ENCODE data around the gene LOXL3. TPM values are rescaled to one million over a fixed set of nuclear protein-coding genes. Genes with fewer than 3 reads are reported as not detected.

Gene LOXL3
- total and polyA plus RNA-seq, 4 donors, result 2.9 to 11.1 (median 6.6) TPM

- peak overlapping the region; percentile 6 to 47 for H3K27ac ChIP-seq (ENCODE audit: low read depth in 1 of 2, low read length in 1 of 2)
- DNase-seq, result peak; percentile 60 to 78 (median 63)
These were observed 4.6 kb downstream of the LOXL3 start for GRCh38 chr2:74548900-74549826.

GRCh38 chr2:74548285-74548899, 5.3 kb downstream of the LOXL3 start:
- TF ChIP-seq CTCF (IDR thresholded peaks at IDR 0.05; ENCODE audit: control extremely low read depth, extremely low read depth), result no peak
- H3K27me3 ChIP-seq (ENCODE audit: control insufficient read depth in 3 of 3, insufficient read depth in 3 of 3, low read length in 2 of 3), result no peaks in the 10 kb centered on the region
- H3K27ac ChIP-seq (ENCODE audit: low read depth in 1 of 2, low read length in 1 of 2), result peak overlapping the region; percentile 30 to 37
- no peak overlapping the region for H3K9ac ChIP-seq (ENCODE audit: insufficient read depth in 1 of 2, low read length in 2 of 2)
- peak overlapping the region; percentile 63 for H3K4me3 ChIP-seq
- 19 to 35% methylated on average over 19 to 26 of the region's 26 CpGs for WGBS, 2 donors
- ATAC-seq (ENCODE audit: insufficient read depth, low FRiP score), result no peak
- H3K9me3 ChIP-seq (ENCODE audit: control insufficient read depth in 4 of 4, insufficient read depth in 3 of 4, low read length in 3 of 4), result no peaks in the 10 kb centered on the region
- DNase-seq, result peak in 1 of 3 donors; percentile 41
- H3K4me1 ChIP-seq (ENCODE audit: control insufficient read depth in 5 of 5, insufficient read depth in 5 of 5, low read length in 5 of 5), result peaks cover 0 to 26% (median 2%) of the 10 kb centered on the region in 5 donors
- no peaks in the 10 kb centered on the region for H3K36me3 ChIP-seq (ENCODE audit: control insufficient read depth in 4 of 4, insufficient read depth in 4 of 4, low read length in 4 of 4)

More at GRCh38 chr2:74548900-74549826, 4.6 kb downstream of the LOXL3 start:
- Histone ChIP-seq H3K9ac (ENCODE audit: insufficient read depth in 1 of 2, low read length in 2 of 2) (no peak overlapping the region), H3K4me1 (ENCODE audit: control insufficient read depth in 5 of 5, insufficient read depth in 5 of 5, low read length in 5 of 5) (peaks cover 0 to 29% (median 2%) of the 10 kb centered on the region in 5 donors), H3K4me3 (peak overlapping the region; percentile 63), H3K36me3 (ENCODE audit: control insufficient read depth in 4 of 4, insufficient read depth in 4 of 4, low read length in 4 of 4) (no peaks in the 10 kb centered on the region), H3K9me3 (ENCODE audit: control insufficient read depth in 4 of 4, insufficient read depth in 3 of 4, low read length in 3 of 4) (no peaks in the 10 kb centered on the region), H3K27me3 (ENCODE audit: control insufficient read depth in 3 of 3, insufficient read depth in 3 of 3, low read length in 2 of 3) (no peaks in the 10 kb centered on the region)
- WGBS, 2 donors, result 2 to 5% methylated on average over 82 to 85 of the region's 85 CpGs
- TF ChIP-seq CTCF (IDR thresholded peaks at IDR 0.05; ENCODE audit: control extremely low read depth, extremely low read depth), result no peak
- ATAC-seq (ENCODE audit: insufficient read depth, low FRiP score), result peak; percentile 86

GRCh38 chr2:74546004-74546403, 7.7 kb downstream of the LOXL3 start:
- no peaks in the 10 kb centered on the region for H3K27me3 ChIP-seq (ENCODE audit: control insufficient read depth in 3 of 3, insufficient read depth in 3 of 3, low read length in 2 of 3)
- no peak overlapping the region for H3K4me3 ChIP-seq
- WGBS, 2 donors, result 85 to 93% methylated on average over 3 of the region's 3 CpGs
- ATAC-seq (ENCODE audit: insufficient read depth, low FRiP score) (no peak), DNase-seq (no peak)
- H3K27ac ChIP-seq (ENCODE audit: low read depth in 1 of 2, low read length in 1 of 2), result no peak overlapping the region
- H3K9ac ChIP-seq (ENCODE audit: insufficient read depth in 1 of 2, low read length in 2 of 2), result no peak overlapping the region
- peaks cover 0 to 14% (median 2%) of the 10 kb centered on the region in 5 donors for H3K4me1 ChIP-seq (ENCODE audit: control insufficient read depth in 5 of 5, insufficient read depth in 5 of 5, low read length in 5 of 5)
- H3K9me3 ChIP-seq (ENCODE audit: control insufficient read depth in 4 of 4, insufficient read depth in 3 of 4, low read length in 3 of 4), result no peaks in the 10 kb centered on the region
- TF ChIP-seq CTCF (IDR thresholded peaks at IDR 0.05; ENCODE audit: control extremely low read depth, extremely low read depth), result no peak
- H3K36me3 ChIP-seq (ENCODE audit: control insufficient read depth in 4 of 4, insufficient read depth in 4 of 4, low read length in 4 of 4), result no peaks in the 10 kb centered on the region
